Nucleus accumbens (tissue), 56 donors: ENCODE measurements around the gene ASB9.
"Not testable (repeated sequence)": the region's sequence is repeated elsewhere in the genome, so short reads cannot be mapped to it uniquely, and the experiment has no call there.

Source experiments
- DNase-seq, 56 donors: peaks; one replicate each; lab custom pipeline; 2025; lab: John Stamatoyannopoulos, UW

ASB9 gene

GRCh38 chrX:15269618-15270521, at the start of gene ASB9:
TSS of gene ASB9 (minus strand) at chrX:15270083. CDS start at chrX:15269874, 209 bp downstream.
- no peak for DNase-seq

- no peak for DNase-seq
Measured at GRCh38 chrX:15319075-15319474, 49.2 kb upstream of the ASB9 start.

- no peak for DNase-seq
Measured at GRCh38 chrX:15315509-15315908, 45.6 kb upstream of the ASB9 start, which contains the start of gene ASB11. TSS of gene ASB11 (minus strand) at chrX:15315640. CDS start at chrX:15315605, 35 bp downstream.

GRCh38 chrX:15314472-15314871, 44.6 kb upstream of the ASB9 start:
- no peak for DNase-seq

GRCh38 chrX:15311119-15311518, 41.2 kb upstream of the ASB9 start:
- DNase-seq, result no peak

GRCh38 chrX:15310117-15310516, 40.2 kb upstream of the ASB9 start:
- DNase-seq, result peak in 4 of 56 donors; percentile 3 to 19 (median 13)

GRCh38 chrX:15305899-15306298, 36.0 kb upstream of the ASB9 start:
- not testable (repeated sequence) for DNase-seq

- peak in 1 of 56 donors; percentile 2 for DNase-seq
Measured at GRCh38 chrX:15301924-15302323, 32.0 kb upstream of the ASB9 start.

- no peak for DNase-seq
Measured at GRCh38 chrX:15299941-15300851, 30.3 kb upstream of the ASB9 start.

- DNase-seq, result no peak
Measured at GRCh38 chrX:15298780-15299179, 28.9 kb upstream of the ASB9 start.

GRCh38 chrX:15298201-15298600, 28.3 kb upstream of the ASB9 start:
- DNase-seq, result no peak

- no peak for DNase-seq
Measured at GRCh38 chrX:15293451-15293850, 23.6 kb upstream of the ASB9 start.

GRCh38 chrX:15292861-15293260, 23.0 kb upstream of the ASB9 start:
- no peak for DNase-seq

GRCh38 chrX:15277604-15278003, 7.7 kb upstream of the ASB9 start:
- DNase-seq, result no peak

- DNase-seq, result no peak
Measured at GRCh38 chrX:15274946-15275345, 5.1 kb upstream of the ASB9 start.

- not testable (repeated sequence) for DNase-seq
Measured at GRCh38 chrX:15273275-15273674, 3.4 kb upstream of the ASB9 start.

GRCh38 chrX:15271757-15272156, 1.9 kb upstream of the ASB9 start:
- no peak for DNase-seq

GRCh38 chrX:15269120-15269519, 763 bp downstream of the ASB9 start:
- no peak for DNase-seq

GRCh38 chrX:15254852-15255251, 15.0 kb downstream of the ASB9 start:
- DNase-seq, result no peak

- peak in 5 of 56 donors; percentile 0 to 5 (median 1) for DNase-seq
Measured at GRCh38 chrX:15245896-15246295, 24.0 kb downstream of the ASB9 start.

GRCh38 chrX:15244421-15244820, 25.5 kb downstream of the ASB9 start:
- DNase-seq, result no peak
